Mucosa of stomach (tissue), 1 donor: ENCODE results near the gene OR2W3.
"Not testable (repeated sequence)": the region's sequence is repeated elsewhere in the genome, so short reads cannot be mapped to it uniquely, and the experiment has no call there.

ENCODE experiments used
- H3K27me3 ChIP-seq: one replicate; pipeline ENCODE4 v1.7.0; 2013; ENCODE audit warnings: mild to moderate bottlenecking, low read length; ENCODE audit not compliant: control insufficient read depth, insufficient read depth
- H3K36me3 ChIP-seq: one replicate; pipeline ENCODE4 v1.7.0; 2013; ENCODE audit warnings: low read length; ENCODE audit not compliant: control insufficient read depth, insufficient read depth
- H3K4me1 ChIP-seq: one replicate; pipeline ENCODE4 v1.7.0; 2013; ENCODE audit warnings: mild to moderate bottlenecking, low read length; ENCODE audit not compliant: control insufficient read depth, insufficient read depth
- H3K4me3 ChIP-seq: one replicate; pipeline ENCODE4 v1.7.0; 2013; ENCODE audit warnings: low read length
- H3K9ac ChIP-seq: one replicate; pipeline ENCODE4 v1.7.0; 2013; ENCODE audit warnings: mild to moderate bottlenecking, low read length, moderate library complexity
- H3K9me3 ChIP-seq: one replicate; pipeline ENCODE4 v1.7.0; 2013; ENCODE audit warnings: mild to moderate bottlenecking, low read length, moderate library complexity; ENCODE audit not compliant: control insufficient read depth
- donor health status: Pancreatic carcinoma.

The OR2W3 gene

GRCh38 chr1:247933989-247934388, 38.6 kb downstream of the OR2W3 start:
- Histone ChIP-seq H3K27me3 (no peaks in the 10 kb centered on the region), H3K4me3 (no peak overlapping the region), H3K4me1 (no peaks in the 10 kb centered on the region), H3K9ac (no peak overlapping the region), H3K36me3 (no peaks in the 10 kb centered on the region), H3K9me3 (no peaks in the 10 kb centered on the region)

- Histone ChIP-seq H3K4me3 (no peak overlapping the region), H3K9me3 (no peaks in the 10 kb centered on the region), H3K36me3 (no peaks in the 10 kb centered on the region), H3K4me1 (no peaks in the 10 kb centered on the region), H3K27me3 (no peaks in the 10 kb centered on the region), H3K9ac (no peak overlapping the region)
These were observed 40.4 kb downstream of the OR2W3 start for GRCh38 chr1:247935781-247936180.

- no peak overlapping the region for H3K9ac ChIP-seq
- H3K36me3 ChIP-seq = no peaks in the 10 kb centered on the region
- H3K4me3 ChIP-seq = no peak overlapping the region
- H3K27me3 ChIP-seq = no peaks in the 10 kb centered on the region
- H3K9me3 ChIP-seq = no peaks in the 10 kb centered on the region
- H3K4me1 ChIP-seq = no peaks in the 10 kb centered on the region
These were observed 41.0 kb downstream of the OR2W3 start for GRCh38 chr1:247936415-247936814.

GRCh38 chr1:247936965-247937734, 41.8 kb downstream of the OR2W3 start:
- not testable (repeated sequence) for H3K4me1 ChIP-seq, H3K36me3 ChIP-seq, H3K9me3 ChIP-seq, H3K4me3 ChIP-seq, H3K27me3 ChIP-seq, H3K9ac ChIP-seq

- no peak overlapping the region for H3K4me3 ChIP-seq
- no peak overlapping the region for H3K9ac ChIP-seq
- H3K36me3 ChIP-seq = no peaks in the 10 kb centered on the region
- no peaks in the 10 kb centered on the region for H3K27me3 ChIP-seq
- no peaks in the 10 kb centered on the region for H3K9me3 ChIP-seq
- H3K4me1 ChIP-seq = no peaks in the 10 kb centered on the region
These were observed 47.2 kb downstream of the OR2W3 start for GRCh38 chr1:247942624-247943023.
